IPS DF 19.7 (cell line): Measurements from ENCODE around the gene NDUFV1.
"Not testable (repeated sequence)": the region's sequence is repeated elsewhere in the genome, so short reads cannot be mapped to it uniquely, and the experiment has no call there.

ENCODE experiments used
- DNase-seq: peaks from one replicate; pipeline ENCODE4 v3.0.0-alpha.2; 2013; ENCODE audit warnings: low read depth, low spot score

Gene NDUFV1

GRCh38 chr11:67627812-67628624 lies 21.3 kb downstream of the NDUFV1 start:
- DNase-seq = no peak

GRCh38 chr11:67628710-67629385 lies 22.1 kb downstream of the NDUFV1 start:
- DNase-seq = no peak

GRCh38 chr11:67629386-67630227 lies 22.9 kb downstream of the NDUFV1 start, which contains the start of gene NUDT8:
NUDT8 (minus strand) TSS chr11:67629937; CDS start chr11:67629911, 26 bp downstream.
- peak; percentile 52 for DNase-seq

GRCh38 chr11:67630228-67630942 lies 23.6 kb downstream of the NDUFV1 start:
- peak; percentile 54 for DNase-seq

- no peak for DNase-seq
These were observed 24.2 kb downstream of the NDUFV1 start for GRCh38 chr11:67630943-67631331.

GRCh38 chr11:67631411-67631810 lies 24.7 kb downstream of the NDUFV1 start:
- DNase-seq = no peak

- no peak for DNase-seq
These were observed 25.1 kb downstream of the NDUFV1 start for GRCh38 chr11:67631853-67632174.

- DNase-seq = no peak
These were observed 25.6 kb downstream of the NDUFV1 start for GRCh38 chr11:67632175-67632981.

- DNase-seq = no peak
These were observed 26.4 kb downstream of the NDUFV1 start for GRCh38 chr11:67632982-67633755.

- DNase-seq = no peak
These were observed 27.1 kb downstream of the NDUFV1 start for GRCh38 chr11:67633758-67634365.

- no peak for DNase-seq
These were observed 27.9 kb downstream of the NDUFV1 start for GRCh38 chr11:67634366-67635230.

- DNase-seq = no peak
These were observed 28.4 kb downstream of the NDUFV1 start for GRCh38 chr11:67635231-67635521.

GRCh38 chr11:67636962-67637361 lies 30.2 kb downstream of the NDUFV1 start:
- DNase-seq = no peak

- DNase-seq = not testable (repeated sequence)
These were observed 30.7 kb downstream of the NDUFV1 start for GRCh38 chr11:67637441-67637840.

GRCh38 chr11:67638535-67639437 lies 32.0 kb downstream of the NDUFV1 start:
- DNase-seq = no peak

- DNase-seq = no peak
These were observed 32.7 kb downstream of the NDUFV1 start, which contains the start of gene TBX10 for GRCh38 chr11:67639438-67639859. TBX10 (minus strand) TSS chr11:67639763; CDS start chr11:67639472, 291 bp downstream.

GRCh38 chr11:67640021-67640757 lies 33.5 kb downstream of the NDUFV1 start:
- no peak for DNase-seq
